NCI-H69 (cell line): Measurements from ENCODE around the gene KIAA1671.

ENCODE experiments used
- DNase-seq: peaks from one replicate; lab custom pipeline; 2025; lab: John Stamatoyannopoulos, UW

KIAA1671 gene

GRCh38 chr22:24952837-24953383, 394 bp downstream of the KIAA1671 start:
- peak; percentile 84 for DNase-seq

DNA sequence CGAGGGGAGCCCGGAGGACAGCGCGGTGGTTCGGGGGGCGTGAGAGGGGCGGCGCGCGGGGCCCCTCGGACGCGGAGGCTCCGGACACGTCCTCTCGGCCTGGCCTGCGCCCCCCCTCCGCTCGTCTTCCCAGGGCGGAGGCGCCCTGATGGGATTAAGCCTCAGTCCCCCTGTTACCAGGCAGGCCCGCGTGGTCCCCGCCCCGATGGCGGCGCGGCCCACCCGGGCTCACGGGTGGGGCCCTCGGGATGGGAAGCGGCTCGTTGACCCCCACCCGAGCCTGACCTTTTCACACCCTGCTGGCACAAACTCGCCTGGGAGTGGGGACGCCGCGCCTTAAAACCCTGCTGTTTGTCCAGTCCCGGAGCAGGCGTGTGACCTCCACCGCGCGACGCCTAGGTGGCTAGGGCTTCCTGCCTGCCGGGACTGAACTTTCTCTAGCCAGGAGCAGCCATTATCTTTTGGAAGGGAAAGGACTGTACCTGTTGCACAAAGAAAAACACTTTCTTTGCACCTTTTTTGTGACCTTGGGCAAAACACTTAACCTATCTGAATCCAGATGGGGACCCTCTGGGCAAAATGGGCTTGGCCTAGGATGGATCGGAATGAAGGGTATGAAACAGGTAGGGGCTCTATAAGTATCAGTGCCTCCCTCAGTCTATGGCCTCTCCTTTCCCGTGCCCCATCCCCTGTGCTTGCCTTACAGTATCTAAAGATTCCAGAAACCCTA, 1.0 kb downstream of the KIAA1671 start:
- DNase-seq: peak; percentile 69

DNA sequence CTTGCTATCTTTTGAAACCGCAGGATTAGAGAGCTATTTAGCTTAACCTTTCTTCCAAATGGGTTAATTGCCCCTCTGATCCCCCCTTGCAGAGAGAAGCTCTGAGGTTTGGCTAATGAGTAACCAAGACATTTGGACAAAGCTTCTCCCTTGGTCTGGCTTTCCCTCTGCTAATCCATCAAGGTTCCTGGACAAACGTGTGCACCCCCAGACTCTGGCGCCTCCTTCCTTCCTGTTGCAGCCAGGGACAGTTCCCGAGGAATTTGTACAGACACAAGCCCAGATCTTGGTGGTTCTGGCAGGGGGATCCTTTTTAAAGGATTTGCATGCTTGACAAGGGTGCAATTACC, 1.6 kb downstream of the KIAA1671 start:
- DNase-seq: peak; percentile 20

DNA sequence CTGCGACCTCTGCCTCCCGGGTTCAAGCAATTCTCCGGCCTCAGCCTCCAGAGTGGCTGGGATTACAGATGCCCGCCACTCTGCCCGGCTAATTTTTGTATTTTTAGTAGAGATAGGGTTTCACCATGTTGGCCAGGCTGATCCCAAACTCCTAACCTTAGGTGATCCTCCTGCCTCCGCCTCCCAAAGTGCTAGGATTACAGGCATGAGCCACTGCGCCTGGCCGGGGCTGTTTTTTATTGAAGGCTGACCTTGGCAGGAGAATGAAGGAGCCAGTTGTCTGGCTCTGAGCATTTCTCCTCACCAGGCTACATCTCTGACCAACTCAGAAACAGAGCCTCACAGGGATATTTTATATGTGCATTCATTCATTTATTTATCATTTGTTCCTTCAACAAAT, 2.3 kb downstream of the KIAA1671 start:
- no peak for DNase-seq

GRCh38 chr22:24957043-24957442, 4.5 kb downstream of the KIAA1671 start:
- DNase-seq: no peak

- no peak for DNase-seq
Measured at GRCh38 chr22:24961217-24961844, 8.8 kb downstream of the KIAA1671 start.

GRCh38 chr22:24962094-24962493, 9.6 kb downstream of the KIAA1671 start:
- DNase-seq: no peak

DNA sequence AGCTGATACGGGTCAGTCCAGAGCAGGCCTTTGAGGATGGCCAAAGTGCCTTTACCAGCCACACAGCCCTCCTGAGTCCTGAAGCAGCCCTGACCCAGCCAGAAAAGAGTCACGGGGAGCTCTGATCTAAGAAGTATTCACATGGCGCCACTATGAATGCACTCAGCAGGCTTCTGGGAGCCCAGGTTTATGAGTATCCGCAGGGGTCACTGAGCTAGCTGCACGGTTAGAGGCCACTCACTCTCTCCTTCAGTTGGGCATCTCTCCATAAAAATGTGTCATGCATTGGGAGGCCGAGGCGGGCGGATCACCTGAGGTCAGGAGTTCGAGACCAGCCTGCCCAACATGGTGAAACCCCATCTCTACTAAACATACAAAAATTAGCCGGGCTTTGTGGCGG, 10.3 kb downstream of the KIAA1671 start:
- DNase-seq: no peak

GRCh38 chr22:24964441-24964840, 11.9 kb downstream of the KIAA1671 start:
- DNase-seq: no peak

DNA sequence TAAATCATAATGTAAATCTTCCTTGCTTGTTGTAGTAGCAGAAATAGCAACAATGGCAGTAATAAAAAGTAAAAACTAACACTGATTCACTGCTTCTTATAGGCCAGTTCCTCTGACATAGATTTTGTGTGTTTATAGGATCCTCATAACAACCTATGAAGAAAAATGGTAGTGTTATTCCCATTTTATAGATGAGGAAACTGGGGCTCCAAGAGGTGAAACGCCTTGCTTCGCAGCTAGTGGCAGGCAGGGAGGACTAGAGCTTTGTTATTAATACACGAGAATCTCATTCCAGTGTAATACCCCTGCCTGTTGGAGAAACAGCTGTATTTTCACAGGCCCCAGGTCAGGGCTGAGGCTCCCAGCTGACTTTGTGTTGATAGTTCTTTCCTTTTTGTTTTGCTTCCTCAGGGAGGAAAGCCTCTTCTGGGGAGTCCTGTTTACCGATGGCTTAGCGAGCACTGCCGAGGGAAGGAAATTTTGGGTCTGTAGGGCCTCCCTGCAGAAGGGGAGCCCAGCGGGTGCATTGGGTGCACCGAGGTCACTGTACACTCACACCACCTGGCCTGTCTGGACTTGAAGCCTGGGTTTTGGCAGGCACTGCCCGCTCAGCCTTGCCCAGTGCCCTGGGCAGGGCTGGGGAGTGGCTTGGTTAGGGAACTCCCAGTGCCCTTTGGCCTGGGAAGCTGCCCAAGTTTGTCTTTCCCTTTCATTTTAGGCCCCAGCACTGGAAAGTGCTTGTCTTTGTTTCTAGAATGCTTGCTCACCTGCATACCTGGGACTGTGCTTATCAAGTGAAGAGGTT, 13.5 kb downstream of the KIAA1671 start:
- peak; percentile 61 for DNase-seq

DNA sequence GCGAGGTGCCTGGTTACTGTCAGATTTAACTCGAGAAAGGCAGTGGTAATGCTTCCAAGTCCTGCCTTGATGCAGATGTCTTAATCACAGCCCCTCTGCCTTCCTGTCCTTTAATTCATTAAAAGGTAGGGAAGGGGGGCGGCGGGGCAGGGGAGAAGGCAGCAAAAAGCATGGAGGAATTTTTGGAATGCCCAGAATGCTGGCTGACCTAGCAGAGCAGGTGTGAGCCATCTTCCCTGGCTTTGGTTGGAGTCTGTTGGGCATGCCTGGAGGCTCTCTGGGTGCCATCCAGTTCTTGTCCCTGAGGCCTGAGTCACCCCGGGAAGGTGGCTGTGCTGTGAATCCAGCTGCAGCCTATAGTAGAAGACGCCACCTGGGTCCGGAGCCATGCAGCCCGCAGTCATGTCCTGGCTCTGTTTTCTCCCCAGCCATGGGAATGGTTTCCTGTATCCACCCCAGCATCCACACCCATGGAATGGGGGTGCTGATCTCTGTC, 15.6 kb downstream of the KIAA1671 start:
- DNase-seq: no peak

DNA sequence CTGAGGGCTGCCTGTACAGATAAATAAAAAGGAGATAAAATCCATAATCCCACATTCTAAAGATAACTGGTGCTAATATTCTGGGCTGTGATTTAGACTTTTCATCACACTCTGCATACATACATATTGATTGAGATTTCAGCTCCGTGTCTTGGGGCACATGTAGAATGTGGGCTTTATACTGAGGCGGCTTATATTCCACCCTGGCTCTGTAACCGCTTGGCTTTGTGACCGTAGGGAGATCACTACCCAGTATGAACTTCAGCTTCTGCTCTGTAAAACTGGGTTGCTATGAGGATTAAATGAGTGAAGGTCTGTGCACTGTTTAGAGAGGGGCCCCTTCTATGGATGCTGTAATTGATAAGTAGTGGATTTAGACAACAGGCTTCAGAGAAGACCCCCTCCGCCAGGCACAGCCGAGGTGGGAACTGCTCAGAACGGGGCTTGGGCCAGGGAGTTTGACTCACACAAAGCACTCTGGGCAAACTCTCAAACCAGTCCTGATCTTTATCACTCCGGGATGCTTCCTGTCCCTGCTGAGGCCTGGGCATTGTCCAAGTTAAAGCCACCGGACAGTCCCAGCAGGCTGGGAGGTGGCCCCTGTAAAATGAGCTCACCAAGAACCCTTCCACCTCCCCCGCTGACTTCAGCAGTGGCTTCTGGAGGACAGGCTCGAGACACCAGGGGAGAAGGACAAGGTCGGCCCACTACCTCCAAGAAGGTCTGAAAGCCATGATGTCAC, 17.2 kb downstream of the KIAA1671 start:
- DNase-seq: peak; percentile 17

- DNase-seq: no peak
Measured at GRCh38 chr22:24972369-24972768, 19.9 kb downstream of the KIAA1671 start.

- DNase-seq: no peak
Measured at GRCh38 chr22:24973872-24974271, 21.4 kb downstream of the KIAA1671 start.

DNA sequence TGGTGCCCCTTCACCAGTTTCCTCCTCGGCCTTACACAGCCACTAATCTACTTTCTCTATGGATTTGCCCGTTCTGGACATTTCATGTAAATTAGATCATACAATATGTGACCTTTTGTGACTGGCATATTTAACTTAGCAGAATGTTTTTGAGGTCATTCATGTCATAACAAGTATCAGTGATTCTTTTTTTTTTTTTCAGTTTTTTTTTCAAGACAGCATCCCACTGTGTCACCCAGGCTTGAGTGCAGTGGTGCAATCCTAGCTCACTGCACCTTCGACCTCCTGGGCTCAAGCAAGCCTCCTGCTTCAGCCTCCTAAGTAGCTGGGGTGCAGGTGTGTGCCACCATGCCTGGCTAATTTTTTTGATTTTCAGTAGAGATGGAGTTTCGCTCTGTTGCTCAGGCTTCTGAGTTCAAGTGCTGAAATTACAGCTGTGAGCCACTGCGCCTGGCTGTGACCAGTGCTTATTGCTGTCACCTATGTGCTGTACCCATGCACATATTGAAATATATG, 22.7 kb downstream of the KIAA1671 start:
- DNase-seq: no peak

DNA sequence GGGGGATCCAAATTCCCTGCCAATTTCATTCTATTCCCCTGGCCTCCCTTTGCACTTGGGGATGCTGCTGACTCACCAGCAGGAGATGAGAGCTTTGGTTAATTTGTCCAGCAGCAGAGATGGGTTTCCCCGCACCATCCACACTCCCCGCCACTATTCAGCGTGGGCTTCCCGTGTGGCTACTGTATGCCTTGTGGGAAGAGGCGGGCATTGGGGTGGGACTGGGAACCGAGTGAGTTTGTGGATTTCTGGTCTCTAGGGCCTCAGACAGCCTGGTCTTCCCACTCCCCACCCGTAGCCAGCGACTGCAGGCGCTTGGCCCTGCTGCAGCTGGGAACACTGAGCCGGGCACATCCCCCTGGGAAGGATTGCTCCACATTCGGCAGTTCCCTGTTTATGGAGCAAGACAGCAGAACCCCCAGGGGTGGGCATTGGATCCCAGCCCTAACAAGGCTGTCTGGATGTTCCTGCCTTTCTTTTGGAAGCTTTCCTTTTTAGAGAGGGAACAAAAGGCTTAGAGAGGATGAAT, 23.4 kb downstream of the KIAA1671 start:
- DNase-seq: peak; percentile 29

- DNase-seq: peak; percentile 57
Measured at GRCh38 chr22:24976442-24977218, 24.1 kb downstream of the KIAA1671 start.

DNA sequence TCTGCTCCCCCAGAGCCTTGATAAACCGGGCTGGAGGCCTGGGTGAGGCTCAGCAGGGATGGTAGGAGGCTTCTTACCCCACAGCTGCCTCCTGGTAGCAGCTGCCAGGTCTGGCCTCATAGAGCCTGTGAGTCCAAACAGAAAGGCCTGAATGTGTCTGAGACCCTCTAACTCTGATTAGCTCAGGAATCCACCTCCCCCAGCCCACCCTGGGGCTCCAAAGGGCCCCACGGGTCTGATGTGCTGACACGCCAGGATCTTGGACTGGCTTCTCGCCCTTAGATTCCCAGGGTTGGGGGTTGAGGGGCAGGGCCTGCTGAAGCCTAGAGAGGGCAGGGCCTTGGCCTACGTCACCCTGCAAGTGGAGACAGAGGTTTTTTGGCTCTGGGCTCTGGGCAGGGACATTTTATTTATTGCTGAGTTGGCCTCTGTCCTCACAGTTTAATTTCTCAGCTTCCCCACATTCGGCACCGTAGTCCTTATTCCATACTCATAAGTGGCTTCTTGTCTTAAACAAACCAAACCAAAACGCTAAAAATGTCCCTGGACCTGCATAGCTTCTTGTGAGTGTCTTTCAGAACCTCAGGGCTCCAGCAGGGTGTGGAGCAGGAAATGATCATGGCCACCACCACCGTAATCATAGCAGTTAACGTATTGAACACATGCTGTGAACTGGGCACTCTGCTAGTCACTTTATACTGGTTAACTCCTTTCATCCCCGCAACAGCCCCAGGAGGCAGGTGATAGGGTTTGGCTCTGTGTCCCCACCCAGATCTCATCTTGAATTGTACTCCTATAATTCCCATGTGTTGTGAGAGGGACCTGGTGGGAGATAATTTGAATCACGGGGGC, 25.1 kb downstream of the KIAA1671 start:
- DNase-seq: peak; percentile 93

- no peak for DNase-seq
Measured at GRCh38 chr22:24978308-24978707, 25.8 kb downstream of the KIAA1671 start.

DNA sequence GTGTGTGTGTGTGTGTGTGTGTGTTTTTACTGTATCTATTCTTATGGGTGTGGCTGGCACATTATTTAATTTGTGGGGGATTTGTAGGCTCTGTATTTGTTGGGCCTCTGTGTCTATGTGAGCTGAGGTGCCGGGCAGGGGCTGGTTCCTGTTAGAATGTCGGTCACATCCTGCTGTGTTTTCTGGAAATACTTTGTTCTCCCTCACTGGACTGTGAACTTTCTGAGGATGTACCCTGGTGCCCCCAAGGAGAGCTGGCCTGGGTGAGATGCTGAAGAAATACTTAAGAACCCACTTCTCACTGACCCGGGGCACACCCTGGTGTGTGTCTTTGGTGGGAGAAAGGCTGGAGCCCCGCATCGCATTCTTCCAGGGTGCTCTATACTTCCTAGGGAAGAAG, 28.6 kb downstream of the KIAA1671 start:
- peak; percentile 38 for DNase-seq
